ENCODE results near the gene SIX2.
"Not testable (repeated sequence)": the region's sequence is repeated elsewhere in the genome, so short reads cannot be mapped to it uniquely, and the experiment has no call there.

Gene SIX2

GRCh38 chr2:45009303-45009927, at the start of gene SIX2:
Gene SIX2 (minus strand): TSS chr2:45009452. CDS start chr2:45009110, 342 bp downstream.
- DNase-seq (ENCODE audit: low spot score): peak; percentile 14

- DNase-seq (ENCODE audit: low spot score): no peak
Observed at GRCh38 chr2:45055162-45055605, 45.9 kb upstream of the SIX2 start.

- DNase-seq (ENCODE audit: low spot score): no peak
Observed at GRCh38 chr2:45053966-45054365, 44.7 kb upstream of the SIX2 start.

- no peak for DNase-seq (ENCODE audit: low spot score)
Observed at GRCh38 chr2:45052388-45052928, 43.2 kb upstream of the SIX2 start.

GRCh38 chr2:45049569-45050336, 40.5 kb upstream of the SIX2 start:
- DNase-seq (ENCODE audit: low spot score): no peak

- no peak for DNase-seq (ENCODE audit: low spot score)
Observed at GRCh38 chr2:45047301-45047700, 38.0 kb upstream of the SIX2 start.

GRCh38 chr2:45046786-45047185, 37.5 kb upstream of the SIX2 start:
- no peak for DNase-seq (ENCODE audit: low spot score)

GRCh38 chr2:45045706-45046105, 36.5 kb upstream of the SIX2 start:
- no peak for DNase-seq (ENCODE audit: low spot score)

- DNase-seq (ENCODE audit: low spot score): no peak
Observed at GRCh38 chr2:45044916-45045315, 35.7 kb upstream of the SIX2 start.

- DNase-seq (ENCODE audit: low spot score): no peak
Observed at GRCh38 chr2:45043174-45043573, 33.9 kb upstream of the SIX2 start.

GRCh38 chr2:45042401-45042800, 33.1 kb upstream of the SIX2 start:
- no peak for DNase-seq (ENCODE audit: low spot score)

GRCh38 chr2:45040786-45041185, 31.5 kb upstream of the SIX2 start:
- DNase-seq (ENCODE audit: low spot score): no peak

GRCh38 chr2:45039804-45040203, 30.6 kb upstream of the SIX2 start:
- DNase-seq (ENCODE audit: low spot score): not testable (repeated sequence)

GRCh38 chr2:45038861-45039260, 29.6 kb upstream of the SIX2 start:
- not testable (repeated sequence) for DNase-seq (ENCODE audit: low spot score)

- DNase-seq (ENCODE audit: low spot score): no peak
Observed at GRCh38 chr2:45033302-45033701, 24.1 kb upstream of the SIX2 start.

- no peak for DNase-seq (ENCODE audit: low spot score)
Observed at GRCh38 chr2:45031028-45031427, 21.8 kb upstream of the SIX2 start.

GRCh38 chr2:45030553-45030952, 21.3 kb upstream of the SIX2 start:
- DNase-seq (ENCODE audit: low spot score): no peak

GRCh38 chr2:45029215-45029614, 20.0 kb upstream of the SIX2 start:
- no peak for DNase-seq (ENCODE audit: low spot score)

- DNase-seq (ENCODE audit: low spot score): no peak
Observed at GRCh38 chr2:45028276-45028675, 19.0 kb upstream of the SIX2 start.

- DNase-seq (ENCODE audit: low spot score): no peak
Observed at GRCh38 chr2:45026924-45027450, 17.7 kb upstream of the SIX2 start.

- no peak for DNase-seq (ENCODE audit: low spot score)
Observed at GRCh38 chr2:45024600-45025291, 15.5 kb upstream of the SIX2 start.

GRCh38 chr2:45024097-45024496, 14.8 kb upstream of the SIX2 start:
- DNase-seq (ENCODE audit: low spot score): no peak
